Measurements from ENCODE around the gene LIPG.

Gene LIPG

GRCh38 chr18:49640741-49641140, 78.9 kb downstream of the LIPG start:
- DNase-seq: no peak

- no peak for DNase-seq
These were observed 83.3 kb downstream of the LIPG start for GRCh38 chr18:49645196-49645595.

- no peak for DNase-seq
These were observed 84.0 kb downstream of the LIPG start for GRCh38 chr18:49645841-49646351.

GRCh38 chr18:49646873-49647272, 85.0 kb downstream of the LIPG start:
- DNase-seq: no peak

- no peak for DNase-seq
These were observed 85.8 kb downstream of the LIPG start for GRCh38 chr18:49647496-49648168.

- no peak for DNase-seq
These were observed 86.5 kb downstream of the LIPG start for GRCh38 chr18:49648326-49648725.
